Measurements from ENCODE around the gene CCR4. TPM values are rescaled to one million over a fixed set of nuclear protein-coding genes. Genes with fewer than 3 reads are reported as not detected.

CCR4 gene
- total and polyA plus RNA-seq, 2 experiments from 2014 or later, result 0.13 TPM; not detected in 1

DNA sequence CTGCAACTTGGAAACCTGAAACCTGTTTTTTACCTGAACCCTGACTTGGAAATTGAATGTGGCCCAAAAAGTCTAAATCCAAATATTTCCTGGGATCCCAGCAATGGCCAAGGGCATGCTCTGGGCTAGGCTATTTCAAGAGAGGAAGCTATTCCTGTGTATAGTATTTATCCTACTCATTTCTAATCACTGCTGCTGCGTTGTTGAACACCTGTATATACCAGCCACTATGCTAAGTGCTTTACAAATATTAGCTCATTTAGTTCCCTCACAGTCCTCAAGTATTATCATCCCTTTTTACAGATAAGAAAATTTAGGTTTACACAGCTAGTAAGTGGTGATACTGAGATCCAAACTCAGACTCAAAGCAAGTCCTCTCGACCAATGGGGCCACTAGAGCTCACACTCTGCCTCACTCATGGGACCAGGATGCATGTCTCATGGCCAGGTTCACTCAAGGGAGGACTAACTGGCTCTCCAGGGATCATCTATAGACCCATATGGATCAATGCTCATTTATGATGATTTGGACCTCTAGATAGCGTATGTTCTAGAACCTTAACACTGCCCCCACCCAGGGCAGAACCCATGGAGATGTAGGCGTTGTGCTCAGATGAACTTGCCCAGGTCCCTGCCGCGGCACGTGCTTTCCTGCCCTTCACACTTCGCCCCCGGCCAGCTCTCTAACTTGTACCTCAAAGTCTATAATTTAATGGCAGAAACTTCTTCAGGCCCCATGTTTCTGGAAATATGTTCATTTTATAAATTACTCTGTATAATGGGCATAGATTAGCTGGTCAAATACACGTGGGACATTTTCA lies 2.6 kb upstream of the CCR4 start:
- WGBS (ENCODE audit: low lambda C conversion rate, missing lambda C conversion rate), result 89% methylated on average over 10 of the region's 10 CpGs
- DNase-seq (ENCODE audit: low spot score), result no peak
- no peak overlapping the region for H3K4me2 ChIP-seq
- TF ChIP-seq, protein P1, sequence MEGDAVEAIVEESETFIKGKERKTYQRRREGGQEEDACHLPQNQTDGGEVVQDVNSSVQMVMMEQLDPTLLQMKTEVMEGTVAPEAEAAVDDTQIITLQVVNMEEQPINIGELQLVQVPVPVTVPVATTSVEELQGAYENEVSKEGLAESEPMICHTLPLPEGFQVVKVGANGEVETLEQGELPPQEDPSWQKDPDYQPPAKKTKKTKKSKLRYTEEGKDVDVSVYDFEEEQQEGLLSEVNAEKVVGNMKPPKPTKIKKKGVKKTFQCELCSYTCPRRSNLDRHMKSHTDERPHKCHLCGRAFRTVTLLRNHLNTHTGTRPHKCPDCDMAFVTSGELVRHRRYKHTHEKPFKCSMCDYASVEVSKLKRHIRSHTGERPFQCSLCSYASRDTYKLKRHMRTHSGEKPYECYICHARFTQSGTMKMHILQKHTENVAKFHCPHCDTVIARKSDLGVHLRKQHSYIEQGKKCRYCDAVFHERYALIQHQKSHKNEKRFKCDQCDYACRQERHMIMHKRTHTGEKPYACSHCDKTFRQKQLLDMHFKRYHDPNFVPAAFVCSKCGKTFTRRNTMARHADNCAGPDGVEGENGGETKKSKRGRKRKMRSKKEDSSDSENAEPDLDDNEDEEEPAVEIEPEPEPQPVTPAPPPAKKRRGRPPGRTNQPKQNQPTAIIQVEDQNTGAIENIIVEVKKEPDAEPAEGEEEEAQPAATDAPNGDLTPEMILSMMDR (IDR thresholded peaks at IDR 0.05; ENCODE audit: poor library complexity), result no peak
- TF ChIP-seq EZH2phosphoT487 (IDR thresholded peaks at IDR 0.05; ENCODE audit: low read depth, severe bottlenecking, unreplicated experiment) (no peak), EZH2 (IDR thresholded peaks at IDR 0.05; ENCODE audit: borderline replicate concordance) (no peak)
- H3K9me3 ChIP-seq (ENCODE audit: low read depth), result no peaks in the 10 kb centered on the region
- no peak overlapping the region for H3K27ac ChIP-seq
- H3K4me1 ChIP-seq (ENCODE audit: insufficient read depth), result no peaks in the 10 kb centered on the region
- no peaks in the 10 kb centered on the region for H3K79me2 ChIP-seq
- H3K36me3 ChIP-seq (replicated peaks; ENCODE audit: insufficient read depth, low read depth), result no peaks in the 10 kb centered on the region
- no peak overlapping the region for H2AFZ ChIP-seq
- H3K27me3 ChIP-seq, result no peaks in the 10 kb centered on the region
- H4K20me1 ChIP-seq (ENCODE audit: insufficient read depth, poor library complexity, severe bottlenecking), result no peaks in the 10 kb centered on the region
- H3K4me3 ChIP-seq, result no peak overlapping the region
- no peaks in the 10 kb centered on the region for H3K9me2 ChIP-seq (replicated peaks; ENCODE audit: insufficient read depth)

DNA sequence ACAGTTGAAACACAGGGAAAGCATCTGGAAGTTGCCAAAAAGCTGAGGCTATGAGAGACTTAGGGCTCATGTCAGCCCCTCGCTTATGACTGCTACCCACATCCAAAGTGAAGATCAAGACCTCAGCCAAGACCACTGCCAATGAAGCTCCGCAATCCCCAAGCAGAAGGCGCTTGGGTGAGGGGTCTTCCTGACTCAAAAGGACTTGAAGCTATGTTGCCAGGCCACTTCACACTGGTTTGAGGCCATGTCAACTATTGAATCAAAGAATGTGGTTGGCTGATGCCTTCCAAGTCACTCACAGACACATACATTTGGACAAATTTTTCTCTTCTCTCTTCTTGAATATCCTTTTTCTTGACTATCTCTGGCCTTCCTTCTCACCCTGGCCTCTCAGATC lies 928 bp upstream of the CCR4 start:
- 92% methylated on average over 3 of the region's 3 CpGs for WGBS (ENCODE audit: low lambda C conversion rate, missing lambda C conversion rate)
- H3K9me2 ChIP-seq (replicated peaks; ENCODE audit: insufficient read depth), result no peaks in the 10 kb centered on the region
- DNase-seq (ENCODE audit: low spot score), result no peak

GRCh38 chr3:32952369-32953077 lies 1.1 kb downstream of the CCR4 start:
- H2AFZ ChIP-seq, result no peak overlapping the region
- H3K4me2 ChIP-seq, result no peak overlapping the region

More for the DNA sequence above, 928 bp upstream of the CCR4 start:
- H3K27ac ChIP-seq, result no peak overlapping the region
- H3K4me1 ChIP-seq (ENCODE audit: insufficient read depth), result no peaks in the 10 kb centered on the region
- no peak overlapping the region for H2AFZ ChIP-seq
- no peak for TF ChIP-seq EZH2 (IDR thresholded peaks at IDR 0.05; ENCODE audit: borderline replicate concordance)
- TF ChIP-seq, protein P1 (IDR thresholded peaks at IDR 0.05; ENCODE audit: poor library complexity), result no peak
- TF ChIP-seq EZH2phosphoT487 (IDR thresholded peaks at IDR 0.05; ENCODE audit: low read depth, severe bottlenecking, unreplicated experiment), result no peak
- H3K79me2 ChIP-seq, result no peaks in the 10 kb centered on the region
- no peaks in the 10 kb centered on the region for H3K27me3 ChIP-seq
- no peaks in the 10 kb centered on the region for H4K20me1 ChIP-seq (ENCODE audit: insufficient read depth, poor library complexity, severe bottlenecking)
- no peak overlapping the region for H3K4me2 ChIP-seq
- no peaks in the 10 kb centered on the region for H3K36me3 ChIP-seq (replicated peaks; ENCODE audit: insufficient read depth, low read depth)
- no peak overlapping the region for H3K4me3 ChIP-seq
- no peaks in the 10 kb centered on the region for H3K9me3 ChIP-seq (ENCODE audit: low read depth)

More at GRCh38 chr3:32952369-32953077, 1.1 kb downstream of the CCR4 start:
- H3K9me2 ChIP-seq (replicated peaks; ENCODE audit: insufficient read depth), result no peaks in the 10 kb centered on the region
- H3K9me3 ChIP-seq (ENCODE audit: low read depth), result no peaks in the 10 kb centered on the region
- H4K20me1 ChIP-seq (ENCODE audit: insufficient read depth, poor library complexity, severe bottlenecking), result no peaks in the 10 kb centered on the region
- H3K4me3 ChIP-seq, result no peak overlapping the region
- no peak for TF ChIP-seq EZH2phosphoT487 (IDR thresholded peaks at IDR 0.05; ENCODE audit: low read depth, severe bottlenecking, unreplicated experiment)
- TF ChIP-seq EZH2 (IDR thresholded peaks at IDR 0.05; ENCODE audit: borderline replicate concordance), result no peak
- TF ChIP-seq, protein P1 (IDR thresholded peaks at IDR 0.05; ENCODE audit: poor library complexity), result no peak
- 92% methylated on average over 11 of the region's 11 CpGs for WGBS (ENCODE audit: low lambda C conversion rate, missing lambda C conversion rate)
- H3K4me1 ChIP-seq (ENCODE audit: insufficient read depth), result peaks cover 5% of the 10 kb centered on the region
- no peak for DNase-seq (ENCODE audit: low spot score)
- no peaks in the 10 kb centered on the region for H3K79me2 ChIP-seq
- no peaks in the 10 kb centered on the region for H3K36me3 ChIP-seq (replicated peaks; ENCODE audit: insufficient read depth, low read depth)
- H3K27me3 ChIP-seq, result no peaks in the 10 kb centered on the region
- no peak overlapping the region for H3K27ac ChIP-seq
